IMR-90 (cell line): ENCODE measurements around the gene SV2B. TPM values are rescaled to one million over a fixed set of nuclear protein-coding genes. Genes with fewer than 3 reads are reported as not detected.

Experiments
- ATAC-seq: fragments of 200-7000 bp; cut with Tn5 transposase; 2 replicates; pipeline ENCODE4 v1.9.1; 2020; ENCODE audit warnings: low read depth, mild to moderate bottlenecking, moderate library complexity
- BruUV-seq: library from RNA; stranded (reverse); fragments of 400-500 nt; replicated peaks from 2 replicates; lab custom pipeline; 2021; lab: Mats Ljungman, UMichigan
- CTCF ChIA-PET: fragments of 300-600 bp; formaldehyde crosslinking; extraction: SDS; loops from one replicate; lab custom pipeline; 2021; ENCODE audit warnings: antibody characterized with exemption; lab: Yijun Ruan, JAX
- POLR2A ChIA-PET: fragments of 300-600 bp; sonication (Branson Sonifier 250); formaldehyde crosslinking; loops from one replicate; lab custom pipeline; 2022; ENCODE audit warnings: antibody characterized with exemption; ENCODE audit not compliant: unreplicated experiment; lab: Charles Lee
- DNase-seq: peaks from one replicate; pipeline ENCODE4 v3.0.0; 2013
- H2AFZ ChIP-seq: replicated peaks from 2 replicates; pipeline ENCODE3; 2013; ENCODE audit warnings: low read length, mild to moderate bottlenecking; ENCODE audit not compliant: poor library complexity
- H2AK5ac ChIP-seq: 2 replicates; pipeline ENCODE4 v1.6.1; 2013; ENCODE audit warnings: low read depth, low read length, inconsistent platforms
- H2AK9ac ChIP-seq: replicated peaks from 2 replicates; pipeline ENCODE3; 2013; ENCODE audit warnings: mild to moderate bottlenecking, low read depth, low read length, moderate library complexity; ENCODE audit not compliant: poor library complexity
- H2BK120ac ChIP-seq: 2 replicates; pipeline ENCODE4 v1.6.1; 2013; ENCODE audit warnings: low read depth, low read length, inconsistent platforms
- H2BK15ac ChIP-seq: 3 replicates; pipeline ENCODE4 v1.6.1; 2013; ENCODE audit warnings: low read depth, low read length, inconsistent platforms
- H2BK20ac ChIP-seq: 2 replicates; pipeline ENCODE4 v1.6.1; 2013; ENCODE audit warnings: low read depth, mild to moderate bottlenecking, inconsistent platforms, low read length, moderate library complexity
- H2BK5ac ChIP-seq: 2 replicates; pipeline ENCODE4 v1.6.1; 2013; ENCODE audit warnings: mild to moderate bottlenecking, low read depth, low read length, inconsistent platforms; ENCODE audit not compliant: poor library complexity, severe bottlenecking
- H3K14ac ChIP-seq: replicated peaks from 2 replicates; pipeline ENCODE4 v1.6.1; 2013; ENCODE audit warnings: low read depth, low read length, inconsistent platforms
- H3K18ac ChIP-seq: 2 replicates; pipeline ENCODE4 v1.6.1; 2013; ENCODE audit warnings: low read depth, low read length, control low read depth
- H3K23ac ChIP-seq: 2 replicates; pipeline ENCODE4 v1.6.1; 2013; ENCODE audit warnings: low read depth, low read length, inconsistent platforms
- H3K27ac ChIP-seq: 2 replicates; pipeline ENCODE4 v1.5.1; 2013; ENCODE audit warnings: mild to moderate bottlenecking, control low read depth, low read length; ENCODE audit not compliant: insufficient read depth
- H3K27me3 ChIP-seq: 2 replicates; pipeline ENCODE4 v1.6.1; 2013; ENCODE audit warnings: low read length; ENCODE audit not compliant: control insufficient read depth, insufficient read depth
- H3K36me3 ChIP-seq: 2 replicates; pipeline ENCODE4 v1.6.1; 2013; ENCODE audit warnings: low read length, mixed read lengths; ENCODE audit not compliant: control insufficient read depth, insufficient read depth
- H3K4ac ChIP-seq: 2 replicates; pipeline ENCODE4 v1.6.1; 2013; ENCODE audit warnings: low read depth, low read length, inconsistent platforms
- H3K4me1 ChIP-seq: 2 replicates; pipeline ENCODE4 v1.6.1; 2013; ENCODE audit warnings: low read length, mixed read lengths; ENCODE audit not compliant: control insufficient read depth, insufficient read depth
- H3K4me2 ChIP-seq: 2 replicates; pipeline ENCODE4 v1.6.1; 2013; ENCODE audit warnings: low read depth, mild to moderate bottlenecking, control low read depth, low read length, moderate library complexity
- H3K4me3 ChIP-seq: 2 replicates; pipeline ENCODE4 v1.5.1; 2013; ENCODE audit warnings: low read depth, mild to moderate bottlenecking, control low read depth, low read length, moderate library complexity; ENCODE audit not compliant: insufficient read depth
- H3K56ac ChIP-seq: 2 replicates; pipeline ENCODE4 v1.6.1; 2013; ENCODE audit warnings: low read length, inconsistent platforms; ENCODE audit not compliant: insufficient read depth; ENCODE audit errors: extremely low read depth
- H3K79me1 ChIP-seq, 2 experiments: 2 replicates each; pipeline ENCODE4 v1.6.1; 2013; ENCODE audit warnings: low read length in 2 of 2, inconsistent platforms in 1 of 2, low read depth in 1 of 2
- H3K9ac ChIP-seq: 2 replicates; pipeline ENCODE4 v1.6.1; 2013; ENCODE audit warnings: low read depth, low read length, control low read depth
- H3K9me1 ChIP-seq: 2 replicates; pipeline ENCODE4 v1.6.1; 2013; ENCODE audit warnings: low read length, inconsistent platforms; ENCODE audit not compliant: insufficient read depth
- H3K9me3 ChIP-seq: 2 replicates; pipeline ENCODE4 v1.6.1; 2013; ENCODE audit warnings: low read length; ENCODE audit not compliant: control insufficient read depth, insufficient read depth
- H4K20me1 ChIP-seq: 2 replicates; pipeline ENCODE4 v1.6.1; 2013; ENCODE audit warnings: low read length, inconsistent platforms; ENCODE audit not compliant: insufficient read depth
- H4K5ac ChIP-seq: 2 replicates; pipeline ENCODE4 v1.6.1; 2013; ENCODE audit warnings: mild to moderate bottlenecking, low read depth, low read length, control low read depth
- H4K8ac ChIP-seq, 2 experiments: 2 replicates each; pipeline ENCODE4 v1.6.1; 2013; ENCODE audit warnings: low read depth in 2 of 2, low read length in 2 of 2, control low read depth in 1 of 2, inconsistent platforms in 1 of 2
- H4K91ac ChIP-seq: 2 replicates; pipeline ENCODE4 v1.6.1; 2013; ENCODE audit warnings: low read depth, low read length, inconsistent platforms; ENCODE audit not compliant: insufficient read depth
- BHLHE40 ChIP-seq: fragments of 150-350 bp; IDR thresholded peaks from 2 replicates; pipeline ENCODE4 v1.6.1; 2016; ENCODE audit warnings: mild to moderate bottlenecking, low read depth, low read length
- CEBPB ChIP-seq: IDR thresholded peaks from 2 replicates; pipeline ENCODE4 v1.6.1; 2012; ENCODE audit warnings: low read depth, low read length, improper control_type of control experiment
- CHD1 ChIP-seq: IDR thresholded peaks from 2 replicates; pipeline ENCODE4 v1.6.1; 2012; ENCODE audit warnings: low read depth, low read length, improper control_type of control experiment
- FOS ChIP-seq: fragments of 150-350 bp; IDR thresholded peaks from 2 replicates; pipeline ENCODE4 v1.6.1; 2016; ENCODE audit warnings: low read depth, low read length
- MAFK ChIP-seq: IDR thresholded peaks from 2 replicates; pipeline ENCODE4 v1.6.1; 2012; ENCODE audit warnings: low read depth, low read length, improper control_type of control experiment
- MAZ ChIP-seq: IDR thresholded peaks from 2 replicates; pipeline ENCODE4 v1.6.1; 2012; ENCODE audit warnings: low read depth, mild to moderate bottlenecking, low read length, improper control_type of control experiment, moderate library complexity, borderline replicate concordance
- MXI1 ChIP-seq: IDR thresholded peaks from 2 replicates; pipeline ENCODE4 v1.6.1; 2012; ENCODE audit warnings: low read depth, mild to moderate bottlenecking, low read length, moderate library complexity, borderline replicate concordance
- NFE2L2 ChIP-seq: fragments of 150-350 bp; IDR thresholded peaks from 2 replicates; pipeline ENCODE4 v1.6.1; 2016; ENCODE audit warnings: low read depth, mild to moderate bottlenecking, low read length
- POLR2A ChIP-seq: IDR thresholded peaks from 2 replicates; pipeline ENCODE4 v1.6.1; 2012; ENCODE audit warnings: mild to moderate bottlenecking, low read depth, low read length
- RAD21 ChIP-seq: IDR thresholded peaks from 2 replicates; pipeline ENCODE4 v1.6.1; 2012; ENCODE audit warnings: low read length, improper control_type of control experiment
- RCOR1 ChIP-seq: IDR thresholded peaks from 2 replicates; pipeline ENCODE4 v1.6.1; 2012; ENCODE audit warnings: mild to moderate bottlenecking, low read length, improper control_type of control experiment; ENCODE audit not compliant: insufficient replicate concordance
- RFX5 ChIP-seq: IDR thresholded peaks from 2 replicates; pipeline ENCODE4 v1.8.0; 2012; ENCODE audit warnings: low read depth, mild to moderate bottlenecking, low read length, moderate library complexity
- SMC3 ChIP-seq: fragments of 150-350 bp; IDR thresholded peaks from 2 replicates; pipeline ENCODE4 v1.6.1; 2016; ENCODE audit warnings: low read depth, mild to moderate bottlenecking, antibody characterized with exemption, low read length, moderate library complexity
- WGBS, 2 experiments: methylation state at CpG; one replicate each; pipeline versions ENCODE4 v1.1.5 to v1.1.7; 2013; ENCODE audit warnings: missing lambda C conversion rate in 2 of 2; ENCODE audit not compliant: insufficient read length in 1 of 2; ENCODE audit errors: extremely low coverage in 2 of 2; 5-methylcytosine and 5-hydroxymethylcytosine counted together
- dilution Hi-C: fragments of 300-500 bp; cut with HindIII; formaldehyde crosslinking; loops from one replicate; pipeline ENCODE4 v1.14.3; 2018; ENCODE audit warnings: low sequenced_read_pairs; ENCODE audit not compliant: unreplicated experiment
- in situ Hi-C: fragments of 300-500 bp; cut with MboI; formaldehyde crosslinking; loops from 3 replicates; pipeline ENCODE4 v1.14.3; 2019; ENCODE audit warnings: low sequenced_read_pairs, inconsistent platforms, mixed read lengths
- intact Hi-C: fragments of 100-400 bp; cut with micrococcal nuclease; formaldehyde crosslinking; loops from 2 replicates; pipeline ENCODE4 v1.10.0; 2022
- polyA plus RNA-seq, 3 experiments: library from polyadenylated mRNA; depleted of rRNA; stranded (reverse); fragments of >200 nt; gene quantifications; 2 replicates each; pipeline ENCODE4 v1.2.3, GENCODE V29; 2012; ENCODE audit warnings: low replicate concordance in 1 of 3
- total RNA-seq: library from RNA; depleted of rRNA; stranded (reverse); fragments of >200 nt; gene quantifications from 2 replicates; pipeline ENCODE4 v1.2.3, GENCODE V29; 2012
- TF ChIP-seq, protein P1 (sequence below): fragments of 150-350 bp; IDR thresholded peaks from 2 replicates; pipeline ENCODE4 v1.6.1; 2016; ENCODE audit warnings: low read depth, mild to moderate bottlenecking, low read length, moderate library complexity, borderline replicate concordance
- TF ChIP-seq, protein P2 (sequence below): conservative IDR thresholded peaks from 2 replicates; pipeline ENCODE4 v1.5.1; 2012; ENCODE audit warnings: mild to moderate bottlenecking, low read depth, low read length, improper control_type of control experiment
- TF ChIP-seq, protein P3 (sequence below): fragments of 150-350 bp; IDR thresholded peaks from 2 replicates; pipeline ENCODE4 v1.6.1; 2017; ENCODE audit warnings: mild to moderate bottlenecking, antibody characterized with exemption, low read length, low read depth

The SV2B gene
- total and polyA plus RNA-seq, 2 of the 4 experiments (the other 2 are of a cell fraction), result not detected

- in situ Hi-C loops, result loop anchor here (25.0 kb wide), 1 partner anchor 517 kb away; no protein-coding TSS in a partner anchor
- CTCF ChIA-PET, result no interaction called here
- TF ChIP-seq SMC3, result no peak
- no peak for TF ChIP-seq CHD1
- no peak for TF ChIP-seq MXI1
- no peak for TF ChIP-seq NFE2L2
- TF ChIP-seq CEBPB, result no peak
- TF ChIP-seq RAD21, result no peak
- no peak for TF ChIP-seq RFX5
- no peak for TF ChIP-seq MAZ
- no peak for TF ChIP-seq RCOR1
- TF ChIP-seq, protein P1, sequence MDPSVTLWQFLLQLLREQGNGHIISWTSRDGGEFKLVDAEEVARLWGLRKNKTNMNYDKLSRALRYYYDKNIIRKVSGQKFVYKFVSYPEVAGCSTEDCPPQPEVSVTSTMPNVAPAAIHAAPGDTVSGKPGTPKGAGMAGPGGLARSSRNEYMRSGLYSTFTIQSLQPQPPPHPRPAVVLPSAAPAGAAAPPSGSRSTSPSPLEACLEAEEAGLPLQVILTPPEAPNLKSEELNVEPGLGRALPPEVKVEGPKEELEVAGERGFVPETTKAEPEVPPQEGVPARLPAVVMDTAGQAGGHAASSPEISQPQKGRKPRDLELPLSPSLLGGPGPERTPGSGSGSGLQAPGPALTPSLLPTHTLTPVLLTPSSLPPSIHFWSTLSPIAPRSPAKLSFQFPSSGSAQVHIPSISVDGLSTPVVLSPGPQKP, result no peak
- no peak for TF ChIP-seq BHLHE40
- no peak for TF ChIP-seq MAFK
- no peak for TF ChIP-seq FOS
- TF ChIP-seq, protein P2, sequence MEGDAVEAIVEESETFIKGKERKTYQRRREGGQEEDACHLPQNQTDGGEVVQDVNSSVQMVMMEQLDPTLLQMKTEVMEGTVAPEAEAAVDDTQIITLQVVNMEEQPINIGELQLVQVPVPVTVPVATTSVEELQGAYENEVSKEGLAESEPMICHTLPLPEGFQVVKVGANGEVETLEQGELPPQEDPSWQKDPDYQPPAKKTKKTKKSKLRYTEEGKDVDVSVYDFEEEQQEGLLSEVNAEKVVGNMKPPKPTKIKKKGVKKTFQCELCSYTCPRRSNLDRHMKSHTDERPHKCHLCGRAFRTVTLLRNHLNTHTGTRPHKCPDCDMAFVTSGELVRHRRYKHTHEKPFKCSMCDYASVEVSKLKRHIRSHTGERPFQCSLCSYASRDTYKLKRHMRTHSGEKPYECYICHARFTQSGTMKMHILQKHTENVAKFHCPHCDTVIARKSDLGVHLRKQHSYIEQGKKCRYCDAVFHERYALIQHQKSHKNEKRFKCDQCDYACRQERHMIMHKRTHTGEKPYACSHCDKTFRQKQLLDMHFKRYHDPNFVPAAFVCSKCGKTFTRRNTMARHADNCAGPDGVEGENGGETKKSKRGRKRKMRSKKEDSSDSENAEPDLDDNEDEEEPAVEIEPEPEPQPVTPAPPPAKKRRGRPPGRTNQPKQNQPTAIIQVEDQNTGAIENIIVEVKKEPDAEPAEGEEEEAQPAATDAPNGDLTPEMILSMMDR, result no peak
- no peak for TF ChIP-seq POLR2A
- TF ChIP-seq, protein P3, sequence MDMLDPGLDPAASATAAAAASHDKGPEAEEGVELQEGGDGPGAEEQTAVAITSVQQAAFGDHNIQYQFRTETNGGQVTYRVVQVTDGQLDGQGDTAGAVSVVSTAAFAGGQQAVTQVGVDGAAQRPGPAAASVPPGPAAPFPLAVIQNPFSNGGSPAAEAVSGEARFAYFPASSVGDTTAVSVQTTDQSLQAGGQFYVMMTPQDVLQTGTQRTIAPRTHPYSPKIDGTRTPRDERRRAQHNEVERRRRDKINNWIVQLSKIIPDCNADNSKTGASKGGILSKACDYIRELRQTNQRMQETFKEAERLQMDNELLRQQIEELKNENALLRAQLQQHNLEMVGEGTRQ, result no peak
Measured at GRCh38 chr15:91320101-91320500, 220.0 kb downstream of the SV2B start.

More at GRCh38 chr15:91320101-91320500, 220.0 kb downstream of the SV2B start:
- no peak overlapping the region for H4K8ac ChIP-seq
- no peaks in the 10 kb centered on the region for H3K4me1 ChIP-seq
- no peaks in the 10 kb centered on the region for H3K27me3 ChIP-seq
- H3K27ac ChIP-seq, result no peak overlapping the region
- no peak overlapping the region for H3K4me2 ChIP-seq
- dilution Hi-C loops, result no loop called here
- no peaks in the 10 kb centered on the region for H3K9me3 ChIP-seq
- no peak overlapping the region for H4K5ac ChIP-seq
- H3K23ac ChIP-seq, result no peak overlapping the region
- no peaks in the 10 kb centered on the region for H3K36me3 ChIP-seq
- no peak overlapping the region for H2BK5ac ChIP-seq
- H3K14ac ChIP-seq, result no peak overlapping the region
- H3K9ac ChIP-seq, result no peak overlapping the region
- no peak overlapping the region for H2AFZ ChIP-seq
- no peak overlapping the region for H2AK5ac ChIP-seq
- no peaks in the 10 kb centered on the region for H4K20me1 ChIP-seq
- no peak for ATAC-seq
- BruUV-seq, result no TSS peak
- DNase-seq, result no peak
- H2BK15ac ChIP-seq, result no peak overlapping the region
- no peak overlapping the region for H2BK20ac ChIP-seq
- intact Hi-C loops, result no loop called here
- H3K18ac ChIP-seq, result no peak overlapping the region
- no peaks in the 10 kb centered on the region for H3K9me1 ChIP-seq
- H3K4ac ChIP-seq, result no peak overlapping the region
- no peak overlapping the region for H2AK9ac ChIP-seq
- no peak overlapping the region for H3K4me3 ChIP-seq
- no peak overlapping the region for H4K91ac ChIP-seq
- H3K79me1 ChIP-seq, result no peaks in the 10 kb centered on the region
- no peak overlapping the region for H2BK120ac ChIP-seq
- POLR2A ChIA-PET, result no interaction called here
- H3K56ac ChIP-seq, result no peak overlapping the region
- no CpG with 5 or more reads among the region's 4 CpGs for WGBS, 2 experiments
